Mononuclear cell (primary cell): Measurements from ENCODE around the gene RDH8. TPM values are rescaled to one million over a fixed set of nuclear protein-coding genes. Genes with fewer than 3 reads are reported as not detected.

ENCODE experiments used
- H3K27me3 ChIP-seq: 2 replicates; pipeline ENCODE4 v1.6.0; 2011; ENCODE audit warnings: low read length, control low read depth; ENCODE audit not compliant: insufficient read depth
- H3K4me1 ChIP-seq: 2 replicates; pipeline ENCODE4 v1.5.1; 2011; ENCODE audit warnings: mild to moderate bottlenecking, low read length, control low read depth; ENCODE audit not compliant: insufficient read depth
- H3K4me3 ChIP-seq: 2 replicates; pipeline ENCODE4 v1.5.1; 2011; ENCODE audit warnings: mild to moderate bottlenecking, low read length, moderate library complexity
- H3K9me3 ChIP-seq: 2 replicates; pipeline ENCODE4 v1.5.1; 2011; ENCODE audit warnings: low read depth, mild to moderate bottlenecking, control low read depth, low read length
- total RNA-seq: library from RNA; depleted of rRNA; stranded (reverse); fragments of >200 nt; gene quantifications from one replicate; pipeline ENCODE4 v1.2.3, GENCODE V29; 2012

RDH8 gene
- total RNA-seq, 1 donor = 0.10 TPM

DNA sequence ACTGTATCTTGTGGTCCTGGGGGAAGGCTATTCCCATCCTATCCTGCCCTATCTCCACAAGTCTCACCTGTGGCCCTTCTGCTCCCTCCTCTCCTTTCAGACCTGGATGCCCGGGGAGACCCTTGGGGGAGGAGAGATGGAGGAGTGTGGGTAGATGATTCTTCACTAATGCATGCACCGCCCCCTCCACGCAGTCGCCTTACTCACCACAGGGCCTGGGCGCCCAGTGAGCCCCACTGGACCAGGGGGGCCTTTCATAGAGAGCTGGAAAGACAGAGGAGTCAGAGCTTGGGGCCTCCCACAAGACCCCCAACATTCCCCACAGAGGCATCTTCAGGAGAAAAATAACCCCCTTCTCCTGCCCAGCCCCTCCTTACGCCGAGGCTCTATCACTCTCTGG, 17.3 kb upstream of the RDH8 start:
- Histone ChIP-seq H3K27me3 (no peaks in the 10 kb centered on the region), H3K4me1 (no peaks in the 10 kb centered on the region), H3K9me3 (no peaks in the 10 kb centered on the region), H3K4me3 (no peak overlapping the region)

DNA sequence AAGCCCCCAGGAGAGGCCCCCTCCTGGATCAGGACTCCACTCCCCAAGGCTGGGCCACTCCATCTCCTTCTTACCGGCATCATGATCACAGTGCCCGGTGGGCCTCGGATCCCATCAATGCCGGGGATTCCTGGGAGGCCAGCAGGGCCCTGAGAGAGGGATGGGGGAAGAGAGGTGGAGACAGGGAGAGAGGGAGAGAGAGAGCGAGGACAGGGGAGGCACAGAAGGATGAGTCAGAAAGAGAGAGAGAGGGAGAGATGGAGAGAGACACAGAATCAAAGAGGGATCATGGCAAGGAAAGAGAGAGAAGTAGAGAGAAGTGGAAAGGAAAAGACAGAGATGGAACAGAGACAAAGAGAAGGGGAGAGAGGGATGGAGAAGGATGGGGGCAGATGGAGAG, 16.7 kb upstream of the RDH8 start:
- H3K4me1 ChIP-seq = no peaks in the 10 kb centered on the region
- H3K4me3 ChIP-seq = no peak overlapping the region
- H3K27me3 ChIP-seq = no peaks in the 10 kb centered on the region
- H3K9me3 ChIP-seq = no peaks in the 10 kb centered on the region

DNA sequence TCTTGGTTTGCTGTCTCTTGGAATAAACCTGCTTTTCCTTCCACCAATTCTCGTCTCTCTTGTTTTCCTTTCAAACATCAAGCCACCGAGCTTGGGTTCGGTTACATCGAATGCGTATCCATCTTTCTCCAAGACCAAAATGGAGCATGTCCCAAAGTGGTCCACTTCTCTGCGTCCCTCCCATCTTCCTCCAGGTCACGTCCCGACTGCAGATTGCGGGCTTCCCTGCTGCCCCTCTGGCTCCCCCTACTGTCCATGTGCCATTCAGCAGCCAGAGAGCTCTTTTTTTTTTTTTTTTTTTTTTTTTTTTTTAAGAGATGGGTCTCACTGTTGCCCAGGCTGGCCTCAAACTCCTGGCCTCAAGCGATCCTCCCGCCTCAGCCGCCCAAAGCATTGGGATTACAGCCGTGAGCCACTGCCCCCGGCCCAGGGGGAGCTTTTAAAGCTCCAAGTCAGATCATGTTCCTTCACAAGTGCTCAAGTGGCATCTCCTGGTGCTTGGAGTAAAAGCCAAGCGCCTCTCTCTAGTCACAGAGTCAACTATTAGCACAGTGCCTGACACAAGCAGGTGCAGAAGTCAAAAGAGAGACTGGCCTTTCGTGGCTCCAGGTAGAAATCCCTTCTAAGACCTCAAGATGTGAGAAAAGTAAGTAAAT, 13.0 kb upstream of the RDH8 start:
- Histone ChIP-seq H3K9me3 (no peaks in the 10 kb centered on the region), H3K4me3 (no peak overlapping the region), H3K27me3 (no peaks in the 10 kb centered on the region), H3K4me1 (no peaks in the 10 kb centered on the region)

DNA sequence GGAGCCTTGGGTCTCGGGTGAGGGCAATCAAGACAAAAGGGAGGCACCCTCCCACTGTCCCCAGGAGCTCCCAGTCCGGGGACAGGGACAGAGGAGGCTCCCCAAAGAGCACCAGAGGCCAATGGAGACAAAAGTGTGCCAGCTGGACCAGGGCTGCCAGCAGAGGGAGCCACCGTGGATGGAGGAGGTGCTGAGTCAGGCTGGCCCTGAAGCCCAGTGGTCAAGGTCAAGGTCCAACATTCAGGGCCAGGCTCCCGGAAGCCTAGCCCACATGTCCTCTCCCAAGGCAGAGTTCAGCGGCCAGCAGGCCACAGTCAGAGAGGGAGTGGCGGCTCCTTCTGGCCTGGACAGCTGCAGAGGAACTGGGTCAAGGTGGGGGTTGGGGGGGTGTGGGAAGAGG, 11.4 kb upstream of the RDH8 start:
- no peaks in the 10 kb centered on the region for H3K9me3 ChIP-seq
- no peaks in the 10 kb centered on the region for H3K27me3 ChIP-seq
- H3K4me1 ChIP-seq = no peaks in the 10 kb centered on the region
- no peak overlapping the region for H3K4me3 ChIP-seq

DNA sequence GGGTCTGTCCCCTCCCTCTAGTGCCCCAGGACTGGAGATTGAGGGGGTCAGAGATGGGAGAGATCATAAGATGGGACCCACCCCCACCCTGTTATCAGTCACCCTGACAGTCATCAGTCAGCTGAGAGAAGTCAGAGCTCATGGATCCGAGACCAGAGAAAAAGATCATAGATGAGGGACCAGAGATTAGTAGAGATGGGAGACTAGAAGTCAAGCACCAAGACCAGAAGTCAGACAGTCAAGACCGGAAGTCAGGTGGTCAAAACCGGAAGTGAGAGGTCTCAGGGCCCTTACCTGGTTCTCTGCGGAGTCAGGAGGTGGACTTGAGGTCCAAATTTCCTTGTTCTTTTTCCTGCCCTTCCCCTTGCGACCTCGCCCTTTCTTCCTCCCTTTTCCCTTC, 10.0 kb upstream of the RDH8 start:
- H3K27me3 ChIP-seq = peaks cover 1% of the 10 kb centered on the region
- H3K4me1 ChIP-seq = no peaks in the 10 kb centered on the region
- no peaks in the 10 kb centered on the region for H3K9me3 ChIP-seq
- no peak overlapping the region for H3K4me3 ChIP-seq

DNA sequence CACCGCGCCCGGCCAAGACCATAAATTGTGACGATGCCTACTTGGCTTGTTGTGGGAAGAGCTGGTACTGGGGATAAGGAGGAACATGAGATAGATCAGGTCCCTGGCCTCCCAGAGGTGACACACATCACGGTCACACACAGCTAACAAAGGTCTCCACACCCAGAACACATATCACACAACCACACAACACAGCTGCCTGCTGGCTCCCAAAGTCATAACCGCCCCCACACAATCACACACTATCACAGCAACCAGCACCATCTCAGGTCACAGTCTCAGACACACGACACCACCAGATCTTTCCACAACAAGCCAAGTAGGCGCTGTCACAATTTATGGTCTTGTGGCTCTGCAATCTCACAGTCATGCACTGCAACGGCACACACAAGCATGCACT, 8.7 kb upstream of the RDH8 start:
- H3K27me3 ChIP-seq = peaks cover 12% of the 10 kb centered on the region

DNA sequence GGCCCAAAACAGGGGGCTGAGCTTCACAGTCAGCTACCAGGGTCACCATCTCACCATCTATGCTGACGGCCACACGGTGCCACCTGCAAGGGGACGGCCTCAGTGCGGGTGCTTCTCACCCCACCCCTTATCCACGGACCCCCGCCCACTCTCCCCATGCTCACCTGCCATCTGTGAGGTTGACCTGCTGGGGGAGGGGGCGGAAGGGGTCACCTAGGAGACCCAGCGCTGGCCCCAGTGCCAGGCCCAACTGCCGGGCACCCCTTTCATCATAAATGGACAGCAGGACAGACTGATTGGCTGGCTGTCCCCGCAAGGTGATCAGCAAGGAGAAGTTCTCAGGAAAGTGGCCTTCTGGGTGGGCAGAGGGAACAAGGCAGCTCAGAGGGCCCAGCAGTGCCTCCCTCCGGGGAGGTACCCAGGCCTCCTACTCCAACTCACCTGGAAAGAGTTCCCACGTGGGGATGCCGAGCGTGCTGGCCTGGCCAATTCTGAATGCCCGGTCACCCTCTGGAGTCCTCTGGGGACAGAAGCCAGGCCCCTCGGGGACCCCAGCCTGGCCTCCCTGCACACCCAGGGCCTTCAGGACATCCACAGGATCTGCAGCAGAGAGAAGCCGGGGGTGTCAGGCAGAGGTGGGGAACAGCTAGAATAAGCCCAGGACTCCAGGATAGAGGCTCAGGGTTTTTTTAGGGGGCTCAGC, 7.5 kb upstream of the RDH8 start:
- H3K27me3 ChIP-seq = peaks cover 16% of the 10 kb centered on the region
- no peaks in the 10 kb centered on the region for H3K4me1 ChIP-seq
- no peak overlapping the region for H3K4me3 ChIP-seq
- no peaks in the 10 kb centered on the region for H3K9me3 ChIP-seq

More for the DNA sequence above, 8.7 kb upstream of the RDH8 start:
- no peak overlapping the region for H3K4me3 ChIP-seq
- H3K9me3 ChIP-seq = no peaks in the 10 kb centered on the region
- H3K4me1 ChIP-seq = no peaks in the 10 kb centered on the region

DNA sequence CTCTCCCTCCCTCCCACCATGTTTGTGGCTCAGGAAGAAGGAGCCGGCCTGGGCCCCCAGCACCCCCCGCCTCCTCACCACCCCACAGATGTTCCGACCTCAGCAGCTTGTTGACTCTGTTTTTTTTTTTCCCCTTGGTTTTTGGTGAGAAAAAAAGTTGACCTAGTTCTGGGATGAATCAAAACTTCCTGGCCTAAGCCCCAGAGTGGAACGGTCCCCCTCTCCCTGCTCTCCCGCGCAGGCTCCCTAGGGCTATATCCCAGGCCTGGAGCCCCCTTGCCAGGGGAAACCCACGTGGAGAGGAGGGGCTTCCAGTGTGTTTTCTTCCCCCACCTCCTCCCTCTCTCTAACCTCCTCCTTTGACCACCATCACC, 7.0 kb upstream of the RDH8 start:
- no peaks in the 10 kb centered on the region for H3K9me3 ChIP-seq
- H3K27me3 ChIP-seq = peaks cover 21% of the 10 kb centered on the region
- H3K4me3 ChIP-seq = no peak overlapping the region
- H3K4me1 ChIP-seq = no peaks in the 10 kb centered on the region

DNA sequence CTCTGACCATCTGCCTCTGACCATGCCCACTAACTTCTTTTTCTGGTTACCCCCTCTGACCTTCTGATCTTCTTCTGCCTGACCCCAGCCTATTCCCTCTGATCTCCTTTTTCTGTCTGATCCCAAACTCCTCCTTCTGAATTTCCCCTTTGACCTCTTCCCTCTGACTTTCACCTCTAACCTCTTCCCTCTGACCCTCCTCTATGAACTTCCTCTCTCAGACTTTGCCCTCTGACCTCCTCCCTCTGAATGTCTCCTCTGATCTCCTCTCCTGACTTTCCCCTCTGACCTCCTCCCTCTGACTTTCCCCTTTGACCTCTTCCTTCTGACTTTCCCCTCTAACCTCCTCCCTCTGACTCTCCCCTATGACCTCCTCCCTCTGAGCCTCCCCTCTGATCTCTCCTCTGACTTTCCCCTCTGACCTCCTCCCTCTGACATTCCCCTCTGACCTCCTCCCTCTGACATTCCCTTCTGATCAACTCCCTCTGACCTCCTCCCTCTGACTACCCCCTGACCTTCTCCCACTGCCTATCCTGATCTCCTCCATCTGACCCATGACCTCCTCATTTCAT, 6.4 kb upstream of the RDH8 start:
- Histone ChIP-seq H3K4me3 (no peak overlapping the region), H3K27me3 (peaks cover 21% of the 10 kb centered on the region), H3K4me1 (no peaks in the 10 kb centered on the region), H3K9me3 (no peaks in the 10 kb centered on the region)

DNA sequence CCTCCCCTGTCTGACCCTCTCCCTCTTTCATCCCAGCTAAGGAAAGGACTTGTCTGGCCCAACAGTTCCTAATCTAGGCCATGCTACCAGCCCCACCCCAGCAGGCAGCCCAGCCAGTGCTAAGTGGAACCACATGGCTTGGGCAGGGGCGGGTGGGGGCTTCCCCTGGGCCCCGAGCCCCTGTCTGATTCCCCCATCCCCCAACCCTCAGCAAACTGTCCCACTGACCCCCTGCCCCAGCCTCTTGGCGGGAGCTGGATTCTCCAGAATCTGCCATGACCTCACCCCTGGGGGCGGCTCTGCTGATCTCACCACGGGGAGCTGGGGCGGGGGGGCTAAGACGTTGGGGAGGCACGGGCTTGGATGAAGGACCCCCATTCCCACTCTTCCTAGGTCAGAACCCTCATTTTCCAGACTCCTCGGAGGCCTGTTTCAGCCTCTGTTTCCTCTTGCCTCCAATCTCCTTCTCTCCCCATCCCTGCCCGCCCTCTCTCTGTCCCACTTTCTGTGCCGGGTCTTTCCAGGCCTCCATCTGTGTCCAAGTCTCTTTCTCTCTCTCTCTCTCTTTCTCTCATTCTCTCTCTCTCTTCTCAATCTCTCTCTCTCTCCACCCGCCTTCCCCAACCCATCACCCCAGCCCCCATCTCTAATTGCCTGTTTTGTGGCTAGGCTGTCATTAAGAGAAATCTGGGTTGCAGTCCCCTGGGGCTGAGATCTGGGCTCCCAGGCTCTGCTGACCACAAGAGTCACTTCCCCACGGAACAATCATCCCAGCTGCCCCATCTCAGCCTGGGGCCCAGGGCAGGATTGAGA, 5.7 kb upstream of the RDH8 start:
- Histone ChIP-seq H3K9me3 (no peaks in the 10 kb centered on the region), H3K27me3 (peaks cover 21% of the 10 kb centered on the region), H3K4me1 (no peaks in the 10 kb centered on the region), H3K4me3 (no peak overlapping the region)

DNA sequence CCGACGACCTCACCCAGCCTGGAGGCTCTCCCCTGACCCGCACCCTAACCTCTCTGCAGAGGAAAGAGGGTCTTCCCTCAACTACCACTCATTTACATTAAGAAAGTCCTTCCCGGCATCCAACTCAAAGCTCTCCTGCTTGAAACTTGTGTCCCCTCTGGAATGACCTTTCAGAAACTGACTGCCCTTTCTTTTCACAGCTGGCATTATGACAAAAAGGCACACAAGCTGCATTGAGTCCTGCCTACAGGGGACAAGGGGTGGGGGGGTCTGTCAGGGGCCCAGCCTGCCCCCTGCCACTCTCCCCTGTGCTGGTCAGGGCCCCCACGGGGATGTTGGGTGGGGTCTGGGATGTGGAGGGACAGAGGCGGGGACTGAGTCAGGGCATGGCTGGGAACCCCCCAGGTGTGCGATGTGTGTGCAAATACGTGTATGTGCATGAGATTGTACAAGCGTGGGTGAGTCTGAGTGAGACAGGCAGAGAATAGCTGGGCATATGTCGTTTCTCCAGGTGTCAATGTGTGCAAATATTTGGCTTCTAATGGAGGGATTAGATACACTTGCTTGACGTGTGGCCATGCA, 5.0 kb upstream of the RDH8 start:
- Histone ChIP-seq H3K4me3 (no peak overlapping the region), H3K27me3 (peaks cover 21% of the 10 kb centered on the region), H3K9me3 (no peaks in the 10 kb centered on the region), H3K4me1 (no peaks in the 10 kb centered on the region)

DNA sequence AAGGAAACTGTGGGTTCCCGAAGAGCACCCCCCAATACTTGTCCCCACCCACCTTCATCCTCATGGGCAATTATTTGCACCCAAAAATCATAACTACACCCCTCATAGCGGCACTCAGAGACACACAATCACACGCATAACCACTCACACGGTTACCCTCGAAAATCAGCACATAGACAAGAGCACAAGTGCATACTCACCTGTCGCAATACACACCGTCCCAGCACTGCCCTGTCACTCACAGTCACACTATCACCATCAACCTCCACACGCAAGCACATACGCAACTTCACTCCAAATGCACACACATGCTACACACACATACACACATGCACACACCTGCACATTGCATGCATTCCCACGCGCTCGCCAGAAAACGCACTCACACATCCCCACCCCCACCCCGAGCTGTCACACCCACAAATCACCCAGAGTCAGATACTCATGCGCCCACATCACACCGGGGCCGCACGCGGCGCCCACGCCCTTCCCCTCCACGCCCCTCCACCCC, 3.5 kb upstream of the RDH8 start:
- no peaks in the 10 kb centered on the region for H3K4me1 ChIP-seq

DNA sequence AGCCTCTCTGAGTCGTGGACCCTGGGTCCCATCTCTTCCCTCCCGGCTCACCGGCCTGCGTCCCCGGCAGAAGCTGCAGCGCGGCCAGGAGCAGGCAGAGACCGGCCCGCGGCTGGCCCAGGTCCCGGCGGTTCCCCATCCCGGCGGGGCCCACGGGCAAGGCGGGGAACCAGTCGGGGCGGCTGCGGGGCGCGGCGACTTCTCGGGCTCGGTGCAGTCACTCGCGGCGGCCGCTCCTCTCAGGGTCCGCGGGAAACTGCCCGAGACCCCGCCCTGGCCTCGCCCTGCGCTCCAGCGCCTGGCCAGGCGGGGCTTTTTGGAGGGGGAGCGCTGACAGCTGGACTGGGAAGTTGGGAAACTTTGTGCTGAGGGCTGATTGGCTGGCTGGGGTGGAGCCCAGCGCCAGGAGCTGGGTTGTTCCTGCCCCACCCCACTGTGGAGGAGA, 3.0 kb upstream of the RDH8 start, which contains the start of gene COL5A3:
Gene COL5A3, minus strand, starts transcription at position 258 of the 445 bp plus-strand sequence. Its CDS starts 119 bp downstream, at position 139.
- no peaks in the 10 kb centered on the region for H3K9me3 ChIP-seq
- H3K27me3 ChIP-seq = peaks cover 21% of the 10 kb centered on the region
- H3K4me3 ChIP-seq = no peak within 1 kb of the TSS
- H3K4me1 ChIP-seq = no peaks in the 10 kb centered on the region

More for the DNA sequence above, 3.5 kb upstream of the RDH8 start:
- H3K27me3 ChIP-seq = peaks cover 21% of the 10 kb centered on the region
- no peaks in the 10 kb centered on the region for H3K9me3 ChIP-seq
- H3K4me3 ChIP-seq = no peak overlapping the region

DNA sequence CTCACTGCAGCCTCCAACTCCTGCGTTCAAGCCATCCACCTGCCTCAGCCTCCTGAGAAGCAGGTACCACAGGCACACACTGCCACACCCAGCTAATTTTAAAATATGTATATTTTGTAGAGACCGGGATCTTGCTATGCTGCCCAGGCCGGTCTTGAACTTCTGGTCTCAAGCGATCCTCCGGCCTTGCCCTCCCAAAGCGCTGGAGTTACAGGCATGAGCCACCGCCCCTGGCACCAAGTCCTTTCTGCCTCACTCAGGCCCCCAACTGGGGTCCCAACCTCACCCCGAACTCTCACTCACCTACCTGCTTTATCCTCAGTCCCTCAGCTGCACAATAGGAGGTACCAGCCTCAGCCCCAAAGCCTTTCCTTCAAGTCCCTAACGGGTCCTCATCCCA, 2.3 kb upstream of the RDH8 start:
- H3K27me3 ChIP-seq = peaks cover 21% of the 10 kb centered on the region

More for the DNA sequence above, 2.3 kb upstream of the RDH8 start:
- Histone ChIP-seq H3K9me3 (no peaks in the 10 kb centered on the region), H3K4me1 (no peaks in the 10 kb centered on the region), H3K4me3 (no peak overlapping the region)
